Right atrium auricular region (tissue), 2 donors: ENCODE measurements around the gene SLC5A3. TPM values are rescaled to one million over a fixed set of nuclear protein-coding genes. Genes with fewer than 3 reads are reported as not detected.

Experiments
- DNase-seq: peaks from one replicate; pipeline ENCODE4 v3.0.0-alpha.2; 2019; ENCODE audit warnings: low spot score
- H3K27ac ChIP-seq, 2 donors: fragments of 200-600 bp; sonication (generic); 1 replicate in 1 of 2; 2 replicates in 1 of 2; pipeline ENCODE4 v1.5.1; 2016 to 2019
- H3K27me3 ChIP-seq, 2 donors: fragments of 200-600 bp; sonication (generic); one replicate each; pipeline versions ENCODE4 v1.5.1 to v1.6.0; 2017 to 2019
- H3K36me3 ChIP-seq: fragments of 200-600 bp; sonication (generic); one replicate; pipeline ENCODE4 v1.5.1; 2016
- H3K4me1 ChIP-seq, 2 donors: fragments of 200-600 bp; sonication (generic); one replicate each; pipeline versions ENCODE4 v1.5.1 to v1.6.0; 2017 to 2019
- H3K4me3 ChIP-seq, 2 donors: fragments of 200-600 bp; sonication (generic); 1 replicate in 1 of 2; 2 replicates in 1 of 2; pipeline ENCODE4 v1.5.1; 2017 to 2019; ENCODE audit warnings: mild to moderate bottlenecking in 1 of 2, moderate library complexity in 1 of 2
- H3K9me3 ChIP-seq, 2 donors: fragments of 200-600 bp; sonication (generic); one replicate each; pipeline ENCODE4 v1.5.1; 2019
- CTCF ChIP-seq, 2 donors: fragments of 200-600 bp; sonication (generic); IDR thresholded peaks; one replicate each; pipeline ENCODE4 v1.5.1; 2019; ENCODE audit warnings: antibody characterized with exemption in 2 of 2
- total RNA-seq, 2 donors: library from RNA; depleted of rRNA; stranded (reverse); fragments of >200 nt; gene quantifications; one replicate each; pipeline ENCODE4 v1.1.0, GENCODE V29; 2016

Gene SLC5A3
- total RNA-seq, 2 donors from 2014 or later = 4.4 to 4.6 TPM

- Histone ChIP-seq H3K27me3 (no peaks in the 10 kb centered on the region), H3K4me1 (peaks cover 0 to 4% of the 10 kb centered on the region in 2 donors), H3K27ac (no peak overlapping the region), H3K36me3 (no peaks in the 10 kb centered on the region), H3K9me3 (no peaks in the 10 kb centered on the region), H3K4me3 (no peak overlapping the region)
- DNase-seq = no peak
- TF ChIP-seq CTCF (IDR thresholded peaks at IDR 0.05) = no peak
Observed at GRCh38 chr21:34109075-34109474, 35.7 kb downstream of the SLC5A3 start.

GRCh38 chr21:34110594-34111202, 37.3 kb downstream of the SLC5A3 start:
- Histone ChIP-seq H3K9me3 (no peaks in the 10 kb centered on the region), H3K27ac (no peak overlapping the region), H3K4me3 (no peak overlapping the region), H3K36me3 (no peaks in the 10 kb centered on the region), H3K4me1 (peaks cover 0 to 4% of the 10 kb centered on the region in 2 donors), H3K27me3 (no peaks in the 10 kb centered on the region)
- DNase-seq = no peak
- no peak for TF ChIP-seq CTCF (IDR thresholded peaks at IDR 0.05)

GRCh38 chr21:34112316-34113033, 39.1 kb downstream of the SLC5A3 start:
- no peak for DNase-seq
- Histone ChIP-seq H3K4me3 (no peak overlapping the region), H3K36me3 (no peaks in the 10 kb centered on the region), H3K27ac (no peak overlapping the region), H3K4me1 (peaks cover 0 to 4% of the 10 kb centered on the region in 2 donors), H3K27me3 (no peaks in the 10 kb centered on the region), H3K9me3 (no peaks in the 10 kb centered on the region)
- no peak for TF ChIP-seq CTCF (IDR thresholded peaks at IDR 0.05)

- no peak overlapping the region for H3K4me3 ChIP-seq
- no peak for DNase-seq
- no peaks in the 10 kb centered on the region for H3K36me3 ChIP-seq
- no peak overlapping the region for H3K27ac ChIP-seq
- no peak for TF ChIP-seq CTCF (IDR thresholded peaks at IDR 0.05)
- no peaks in the 10 kb centered on the region for H3K27me3 ChIP-seq
- no peaks in the 10 kb centered on the region for H3K9me3 ChIP-seq
- peaks cover 0 to 4% of the 10 kb centered on the region in 2 donors for H3K4me1 ChIP-seq
Observed at GRCh38 chr21:34113842-34114241, 40.5 kb downstream of the SLC5A3 start.

GRCh38 chr21:34115160-34115559, 41.8 kb downstream of the SLC5A3 start:
- Histone ChIP-seq H3K9me3 (no peaks in the 10 kb centered on the region), H3K36me3 (no peaks in the 10 kb centered on the region), H3K4me1 (peaks cover 0 to 4% of the 10 kb centered on the region in 2 donors), H3K4me3 (no peak overlapping the region), H3K27ac (no peak overlapping the region), H3K27me3 (no peaks in the 10 kb centered on the region)
- DNase-seq = no peak
- no peak for TF ChIP-seq CTCF (IDR thresholded peaks at IDR 0.05)
